ENCODE measurements around the gene RHBG.
"Not testable (repeated sequence)": the region's sequence is repeated elsewhere in the genome, so short reads cannot be mapped to it uniquely, and the experiment has no call there.

The RHBG gene

GRCh38 chr1:156368889-156369684, at the start of gene RHBG:
Gene RHBG (plus strand): TSS chr1:156369211. CDS start chr1:156369250, 39 bp downstream.
- DNase-seq, result peak; percentile 48 to 78 (median 62)

GRCh38 chr1:156319664-156320063, 49.3 kb upstream of the RHBG start:
- DNase-seq, result peak; percentile 50 to 64 (median 59)

GRCh38 chr1:156320560-156320959, 48.5 kb upstream of the RHBG start:
- DNase-seq, result no peak

- not testable (repeated sequence) for DNase-seq
Measured at GRCh38 chr1:156323179-156323578, 45.8 kb upstream of the RHBG start.

- peak; percentile 10 to 23 (median 16) for DNase-seq
Measured at GRCh38 chr1:156336242-156336641, 32.8 kb upstream of the RHBG start.

- DNase-seq, result peak; percentile 20 to 48 (median 32)
Measured at GRCh38 chr1:156337052-156337887, 31.7 kb upstream of the RHBG start.

- DNase-seq, result no peak
Measured at GRCh38 chr1:156337888-156338179, 31.2 kb upstream of the RHBG start.

GRCh38 chr1:156338180-156338976, 30.6 kb upstream of the RHBG start, which contains the start of the genes CCT3 and TSACC:
Gene CCT3 (minus strand): TSS chr1:156338292. CDS start chr1:156338184, 108 bp downstream.
Gene TSACC (plus strand): TSS chr1:156338526. CDS start chr1:156339758, 1,232 bp downstream.
- peak; percentile 100 for DNase-seq

- DNase-seq, result peak; percentile 9 to 50 (median 23)
Measured at GRCh38 chr1:156342166-156342955, 26.6 kb upstream of the RHBG start.

GRCh38 chr1:156344409-156344808, 24.6 kb upstream of the RHBG start:
- DNase-seq, result no peak

- DNase-seq, result not testable (repeated sequence)
Measured at GRCh38 chr1:156346035-156346434, 23.0 kb upstream of the RHBG start.

GRCh38 chr1:156346636-156347035, 22.4 kb upstream of the RHBG start:
- no peak for DNase-seq

- DNase-seq, result no peak
Measured at GRCh38 chr1:156347331-156347730, 21.7 kb upstream of the RHBG start.

- DNase-seq, result not testable (repeated sequence)
Measured at GRCh38 chr1:156352481-156352880, 16.5 kb upstream of the RHBG start.

GRCh38 chr1:156356262-156356874, 12.6 kb upstream of the RHBG start:
- DNase-seq, result no peak

GRCh38 chr1:156356875-156357534, 12.0 kb upstream of the RHBG start:
- DNase-seq, result peak; percentile 33 to 70 (median 47)

GRCh38 chr1:156357977-156358376, 11.0 kb upstream of the RHBG start:
- no peak for DNase-seq

- no peak for DNase-seq
Measured at GRCh38 chr1:156358641-156359040, 10.4 kb upstream of the RHBG start.

GRCh38 chr1:156359249-156359648, 9.8 kb upstream of the RHBG start:
- no peak for DNase-seq

- DNase-seq, result peak in 1 of 3 donors; percentile 56
Measured at GRCh38 chr1:156359973-156360372, 9.0 kb upstream of the RHBG start.

- DNase-seq, result no peak
Measured at GRCh38 chr1:156360534-156360933, 8.5 kb upstream of the RHBG start.
